SK-N-SH (cell line): ENCODE data around the gene AHCYL2.

Experiments
- CTCF ChIP-seq: fragments of 200-600 bp; sonication (generic); IDR thresholded peaks from 2 replicates; pipeline ENCODE4 v1.6.1; 2017; ENCODE audit warnings: antibody characterized with exemption, mild to moderate bottlenecking, moderate library complexity
- RAD21 ChIP-seq: IDR thresholded peaks from 2 replicates; pipeline ENCODE4 v1.6.1; 2012; ENCODE audit warnings: mild to moderate bottlenecking, low read length
- REST ChIP-seq: IDR thresholded peaks from 2 replicates; pipeline ENCODE4 v1.6.1; 2012; ENCODE audit warnings: mild to moderate bottlenecking, low read depth, low read length, moderate library complexity
- YY1 ChIP-seq: IDR thresholded peaks from 2 replicates; pipeline ENCODE4 v1.4.0; 2012; ENCODE audit warnings: low read depth, mild to moderate bottlenecking
- TF ChIP-seq, protein P1 (sequence below): IDR thresholded peaks from 2 replicates; pipeline ENCODE4; 2012

DNA sequence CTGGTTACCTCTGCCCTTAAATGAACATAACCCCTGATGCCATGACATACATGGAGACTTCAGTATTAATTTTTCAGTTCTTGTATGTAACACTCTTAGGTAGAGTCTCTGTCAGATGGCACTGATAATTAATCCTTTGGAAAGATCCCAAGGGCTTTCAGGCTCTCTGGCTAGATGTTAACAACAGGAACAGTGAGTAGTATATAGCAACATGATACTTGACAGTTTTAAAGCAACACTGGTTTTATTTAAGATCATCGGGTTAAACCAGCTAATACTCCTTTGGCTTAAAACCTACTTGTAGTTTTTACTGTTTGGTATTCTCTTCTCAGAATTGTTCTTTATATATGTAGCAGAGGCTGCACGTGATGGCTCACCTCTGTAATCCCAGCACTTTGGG lies 27.3 kb downstream of the AHCYL2 start:
- no peak for TF ChIP-seq CTCF
- TF ChIP-seq YY1: no peak
- TF ChIP-seq, protein P1, sequence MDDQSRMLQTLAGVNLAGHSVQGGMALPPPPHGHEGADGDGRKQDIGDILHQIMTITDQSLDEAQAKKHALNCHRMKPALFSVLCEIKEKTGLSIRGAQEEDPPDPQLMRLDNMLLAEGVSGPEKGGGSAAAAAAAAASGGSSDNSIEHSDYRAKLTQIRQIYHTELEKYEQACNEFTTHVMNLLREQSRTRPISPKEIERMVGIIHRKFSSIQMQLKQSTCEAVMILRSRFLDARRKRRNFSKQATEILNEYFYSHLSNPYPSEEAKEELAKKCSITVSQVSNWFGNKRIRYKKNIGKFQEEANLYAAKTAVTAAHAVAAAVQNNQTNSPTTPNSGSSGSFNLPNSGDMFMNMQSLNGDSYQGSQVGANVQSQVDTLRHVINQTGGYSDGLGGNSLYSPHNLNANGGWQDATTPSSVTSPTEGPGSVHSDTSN: no peak
- TF ChIP-seq RAD21: no peak
- TF ChIP-seq REST: no peak
